Activated naive CD4-positive, alpha-beta T cell treated with anti-CD3 and anti-CD28 coated beads, Interleukin-2, amount 50 U/mL, for 16 hours (primary cell): ENCODE results near the gene PPFIA1.
"Not testable (repeated sequence)": the region's sequence is repeated elsewhere in the genome, so short reads cannot be mapped to it uniquely, and the experiment has no call there.

Experiments
- DNase-seq: peaks from one replicate; pipeline ENCODE4 v3.0.0-alpha.2; 2020

Gene PPFIA1

DNA sequence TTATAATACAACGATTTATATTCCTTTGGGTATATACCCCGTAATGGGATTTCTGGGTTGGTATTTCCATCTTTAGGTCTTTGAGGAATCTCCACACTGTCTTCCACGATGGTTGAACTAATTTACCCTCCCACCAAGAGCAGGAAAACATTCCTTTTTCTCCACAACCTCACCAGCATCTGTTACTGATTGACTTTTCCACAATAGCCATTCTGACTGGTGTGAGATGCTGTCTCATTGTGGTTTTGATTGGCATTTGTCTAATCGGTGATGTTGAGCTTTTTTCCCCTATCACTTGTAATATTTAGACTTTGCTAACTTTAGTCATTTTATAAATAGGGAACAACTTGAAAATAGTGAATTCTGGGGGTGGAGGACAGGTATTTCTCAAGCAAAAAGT is 58.1 kb downstream of the PPFIA1 start:
- DNase-seq = no peak

DNA sequence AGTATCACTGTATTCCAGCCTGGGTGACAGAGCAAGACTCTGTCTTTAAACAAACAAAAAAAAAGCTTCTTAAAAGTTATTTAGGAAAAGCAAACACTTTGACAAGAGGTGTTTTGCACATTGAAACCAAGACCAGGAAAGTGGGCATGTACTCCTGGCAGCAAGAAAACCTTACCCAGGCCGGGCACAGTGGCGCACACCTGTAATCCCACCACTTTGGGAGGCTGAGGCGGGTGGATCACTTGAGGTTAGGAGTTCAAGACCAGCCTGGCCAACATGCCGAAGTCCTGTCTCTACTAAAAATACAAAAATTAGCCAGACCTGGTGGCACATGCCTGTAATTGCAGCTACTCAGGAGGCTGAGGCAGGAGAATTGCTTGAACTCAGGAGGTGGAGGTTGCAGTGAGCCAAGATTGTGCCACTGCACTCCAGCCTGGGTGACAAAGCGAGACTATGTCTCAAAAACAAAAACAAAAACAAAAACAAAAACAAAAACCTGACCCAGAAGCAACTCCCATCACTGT is 60.9 kb downstream of the PPFIA1 start:
- DNase-seq = not testable (repeated sequence)

GRCh38 chr11:70331901-70332300 is 61.4 kb downstream of the PPFIA1 start:
- DNase-seq = no peak

DNA sequence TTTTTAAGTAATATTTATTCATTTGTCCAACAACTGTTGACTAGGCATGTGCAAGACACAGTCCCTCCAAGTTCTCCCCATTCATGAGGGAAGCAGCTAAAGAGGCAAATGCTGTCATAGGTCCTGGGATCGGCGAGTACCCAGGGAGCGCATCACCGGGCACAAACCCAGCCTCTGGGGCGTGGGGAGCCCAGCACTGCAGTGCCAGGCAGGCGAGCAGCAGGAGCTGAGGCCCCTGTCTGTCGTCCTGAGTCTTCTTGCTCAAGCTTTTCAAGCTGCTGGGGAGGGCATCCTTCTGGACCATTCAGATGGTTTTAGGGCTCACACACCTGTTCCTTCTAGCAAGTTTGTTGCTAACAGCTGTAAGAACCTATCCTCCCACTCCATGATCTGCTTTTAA is 62.1 kb downstream of the PPFIA1 start:
- no peak for DNase-seq

DNA sequence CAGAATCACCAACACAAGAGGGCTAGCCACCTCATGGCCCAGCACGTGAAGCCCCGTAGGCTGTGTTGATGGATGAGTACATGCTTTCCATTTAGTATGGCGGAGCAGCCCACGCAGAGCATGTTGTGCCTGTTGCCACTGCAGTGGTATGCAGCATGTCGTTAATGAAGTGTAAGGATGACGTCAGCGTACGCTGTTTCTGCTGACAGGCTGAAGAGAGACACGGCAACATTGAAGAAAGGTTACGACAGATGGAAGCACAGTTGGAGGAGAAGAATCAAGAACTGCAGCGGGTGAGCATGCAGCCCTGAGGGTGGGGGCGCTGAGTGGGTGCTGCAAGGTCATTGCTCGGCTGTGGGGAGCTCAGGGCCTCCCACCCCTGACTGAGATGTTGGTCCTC is 62.8 kb downstream of the PPFIA1 start:
- DNase-seq = no peak

DNA sequence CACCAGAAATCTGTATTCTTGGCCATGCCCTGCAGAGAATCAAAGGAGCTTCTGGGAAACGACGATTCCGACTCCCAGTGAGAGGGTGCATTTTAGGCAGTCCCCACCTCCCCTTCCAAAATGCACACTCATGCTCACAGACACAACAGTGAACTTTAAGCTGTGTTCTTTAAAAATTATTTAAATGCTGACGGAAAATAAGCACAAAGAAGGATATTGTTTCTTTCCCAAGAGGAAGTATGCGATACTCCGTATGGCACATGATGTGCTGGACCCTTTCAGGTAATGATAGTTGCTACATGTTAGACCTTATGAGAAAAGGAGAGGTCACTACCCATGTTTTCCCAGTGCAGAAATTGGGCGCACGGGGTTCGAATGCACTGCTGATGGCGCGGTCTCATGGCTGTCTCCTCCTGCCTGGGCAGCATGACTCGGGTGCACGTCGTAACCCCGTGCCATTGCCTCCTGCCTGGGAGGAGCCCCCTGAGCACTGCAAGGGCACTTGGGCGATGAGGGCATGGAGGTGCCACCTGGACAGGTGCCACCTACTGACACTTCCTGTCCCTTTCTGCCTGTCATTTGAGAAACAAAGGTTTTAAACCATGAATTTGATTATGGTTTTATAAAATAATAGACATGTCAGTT is 64.0 kb downstream of the PPFIA1 start:
- DNase-seq = no peak

DNA sequence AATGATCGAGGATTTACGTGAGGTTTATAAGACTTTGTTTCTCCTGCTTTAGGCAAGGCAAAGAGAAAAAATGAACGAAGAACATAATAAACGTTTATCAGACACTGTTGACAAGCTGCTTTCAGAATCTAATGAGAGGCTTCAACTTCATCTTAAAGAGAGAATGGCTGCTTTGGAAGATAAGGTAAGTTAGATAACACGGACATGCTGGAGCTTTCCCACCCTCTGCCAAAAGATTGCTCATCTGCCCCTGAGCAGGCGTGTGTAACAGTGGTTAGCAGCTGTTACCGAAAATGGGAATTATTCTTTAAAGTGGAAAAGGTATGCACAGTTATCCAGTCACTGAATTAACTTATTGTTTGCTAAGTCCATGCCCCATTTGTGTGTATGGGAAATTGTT is 65.0 kb downstream of the PPFIA1 start:
- DNase-seq = no peak

DNA sequence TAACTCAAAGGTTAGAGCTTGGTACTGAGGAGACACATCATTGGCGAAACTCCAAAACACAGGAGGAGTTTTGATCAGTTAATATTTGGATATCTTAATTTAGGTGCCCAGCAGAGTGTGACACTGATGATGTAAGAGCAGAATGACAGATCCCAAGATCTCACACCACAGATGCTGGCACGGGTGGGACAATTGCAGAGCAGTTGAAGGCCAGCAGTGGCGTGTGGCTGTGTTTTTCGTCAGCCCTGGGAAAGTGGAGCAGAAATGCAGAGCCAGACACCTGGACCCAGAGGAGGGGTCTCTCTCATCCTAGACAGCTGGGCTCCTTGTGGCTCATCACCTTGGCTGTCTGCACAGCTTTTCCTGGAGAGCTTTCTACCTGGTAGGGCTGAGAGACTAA is 68.1 kb downstream of the PPFIA1 start:
- no peak for DNase-seq

DNA sequence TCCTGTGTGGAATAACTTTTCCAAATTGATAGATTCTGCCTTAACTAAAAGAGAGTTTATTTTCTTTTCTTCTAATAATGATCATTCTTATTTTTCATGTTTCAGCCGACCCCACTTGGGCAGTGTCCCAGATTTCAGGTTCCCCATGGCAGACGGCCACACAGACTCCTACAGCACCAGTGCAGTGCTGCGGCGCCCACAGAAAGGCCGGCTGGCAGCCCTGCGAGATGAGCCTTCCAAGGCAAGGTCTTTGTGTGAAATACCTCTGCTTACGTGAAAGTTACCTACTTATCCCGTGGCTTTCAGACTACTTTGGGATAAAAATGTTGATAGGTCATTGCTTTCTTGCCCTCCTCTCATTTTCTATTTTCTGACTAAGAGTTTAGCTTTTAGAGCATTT is 68.6 kb downstream of the PPFIA1 start:
- DNase-seq = no peak

DNA sequence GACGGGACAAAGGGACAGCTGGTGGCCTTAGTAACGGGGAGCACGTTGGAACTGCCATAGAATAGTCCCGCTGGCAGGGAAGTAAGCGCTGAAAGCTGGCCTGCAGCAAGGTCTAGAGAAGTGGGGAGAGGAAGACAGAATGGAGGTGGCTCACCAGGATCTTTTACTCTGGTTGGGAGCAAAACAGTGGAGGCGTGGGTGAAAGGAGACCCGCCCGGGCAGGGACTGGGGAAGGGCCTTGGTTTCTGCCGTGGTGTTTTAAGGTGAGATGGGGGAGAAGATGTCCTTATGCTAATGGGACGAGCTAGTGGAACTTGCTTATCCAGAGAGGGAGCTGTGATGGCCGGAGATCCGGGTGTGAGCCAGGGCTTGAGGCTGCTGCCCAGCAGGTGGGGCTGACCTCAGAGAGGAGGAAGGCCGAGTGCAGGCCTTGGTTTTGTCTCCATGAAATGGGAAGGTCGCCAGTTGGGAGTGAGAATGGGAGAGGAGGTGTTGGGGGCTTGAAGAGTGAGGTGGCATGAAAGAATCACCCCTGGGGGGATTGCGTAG is 71.5 kb downstream of the PPFIA1 start:
- DNase-seq = no peak

DNA sequence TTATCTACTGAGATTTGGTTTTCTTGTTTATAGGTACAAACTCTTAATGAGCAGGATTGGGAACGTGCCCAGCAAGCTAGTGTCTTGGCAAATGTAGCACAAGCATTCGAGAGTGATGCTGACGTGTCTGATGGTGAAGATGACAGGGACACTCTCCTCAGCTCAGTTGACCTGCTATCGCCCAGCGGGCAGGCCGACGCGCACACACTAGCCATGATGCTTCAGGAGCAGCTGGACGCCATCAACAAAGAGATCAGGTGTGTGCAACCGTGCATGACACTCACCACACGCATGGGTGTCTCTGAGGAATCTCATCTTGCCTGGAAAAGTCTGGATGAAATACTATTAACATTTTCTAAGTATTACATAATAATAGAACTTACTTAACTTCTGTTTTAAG is 73.1 kb downstream of the PPFIA1 start:
- DNase-seq = no peak

DNA sequence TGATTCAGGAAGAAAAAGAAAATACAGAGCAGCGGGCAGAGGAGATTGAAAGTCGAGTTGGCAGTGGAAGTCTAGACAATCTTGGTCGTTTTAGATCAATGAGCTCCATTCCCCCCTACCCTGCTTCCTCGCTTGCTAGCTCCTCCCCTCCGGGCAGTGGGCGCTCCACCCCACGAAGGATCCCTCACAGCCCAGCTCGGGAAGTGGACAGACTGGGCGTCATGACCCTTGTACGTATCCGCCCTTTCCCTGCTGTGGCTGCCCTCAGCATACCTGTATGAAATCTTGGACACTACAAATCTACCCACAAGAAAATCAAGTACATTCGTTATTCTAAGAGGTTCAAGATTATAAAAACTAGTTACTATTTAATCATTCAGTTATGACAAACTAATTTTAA is 77.7 kb downstream of the PPFIA1 start:
- DNase-seq = no peak

DNA sequence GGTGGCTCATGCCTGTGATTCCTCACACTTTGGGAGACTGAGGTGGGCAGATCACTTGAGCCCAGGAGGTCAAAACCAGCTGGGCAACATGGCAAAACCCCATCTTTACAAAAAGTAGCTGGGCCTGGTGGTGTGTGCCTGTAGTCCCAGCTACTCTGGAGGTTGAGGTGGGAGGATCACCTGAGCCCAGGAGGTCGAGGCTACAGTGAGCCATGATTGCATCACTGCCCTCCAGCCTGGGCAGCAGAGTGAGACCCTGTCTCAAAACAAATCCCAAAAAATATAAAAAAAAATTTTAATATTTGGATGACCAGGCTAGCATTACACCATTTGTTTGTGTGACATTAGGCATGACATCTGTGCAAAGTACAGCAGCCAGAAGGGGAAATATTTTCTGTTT is 78.1 kb downstream of the PPFIA1 start:
- no peak for DNase-seq

- DNase-seq = no peak
These were observed 81.2 kb downstream of the PPFIA1 start for GRCh38 chr11:70351646-70352045.

DNA sequence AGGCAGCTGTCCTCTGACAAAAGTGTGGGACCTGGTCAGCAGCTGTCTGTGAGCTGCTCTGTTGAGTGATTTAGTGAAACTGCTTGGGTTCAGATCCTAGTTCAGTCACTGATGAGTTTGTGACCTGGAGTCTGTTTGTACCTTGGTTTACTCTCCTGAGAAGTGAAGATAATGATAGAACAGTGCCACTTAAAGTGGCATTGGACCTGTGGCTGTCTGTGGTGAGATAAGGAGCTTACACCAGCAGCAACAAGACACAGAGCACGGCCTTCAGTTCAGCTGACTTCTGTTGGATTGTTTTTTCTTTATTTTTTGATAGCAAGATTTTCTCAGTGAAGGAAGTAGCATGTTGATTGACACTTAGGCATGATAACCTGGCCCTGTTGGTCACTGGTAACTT is 81.6 kb downstream of the PPFIA1 start:
- no peak for DNase-seq

GRCh38 chr11:70352601-70353000 is 82.1 kb downstream of the PPFIA1 start:
- no peak for DNase-seq

- DNase-seq = no peak
These were observed 82.8 kb downstream of the PPFIA1 start for GRCh38 chr11:70353329-70353728.

DNA sequence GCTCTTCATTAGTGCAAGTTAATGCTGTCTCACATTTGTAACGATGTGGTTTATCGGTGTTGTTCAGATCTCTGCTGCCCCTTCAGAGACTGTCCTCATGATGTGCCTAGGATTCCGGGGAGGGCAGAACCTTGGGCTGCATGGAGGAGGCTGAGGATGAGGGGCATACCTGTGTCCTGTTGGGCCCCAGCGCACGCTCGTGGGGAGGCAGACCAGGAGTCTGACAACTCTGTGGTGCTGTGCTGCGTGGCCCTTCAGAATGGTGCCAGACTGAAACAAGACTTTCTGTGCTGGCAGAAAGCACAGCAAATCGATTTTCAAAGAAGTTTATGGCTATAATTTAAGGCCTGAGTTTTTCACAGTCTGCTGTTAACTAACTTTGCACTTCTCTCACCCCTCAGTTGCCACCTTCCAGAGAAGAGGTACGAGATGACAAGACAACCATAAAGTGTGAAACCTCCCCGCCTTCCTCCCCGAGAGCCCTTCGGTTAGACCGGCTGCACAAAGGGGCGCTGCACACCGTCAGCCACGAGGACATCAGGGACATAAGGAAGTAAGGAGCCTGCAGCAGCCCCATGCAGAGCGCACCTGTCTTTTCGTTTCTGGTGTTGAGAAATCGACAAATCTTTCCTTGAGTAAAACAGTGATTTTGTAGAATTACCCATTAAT is 83.5 kb downstream of the PPFIA1 start:
- no peak for DNase-seq

GRCh38 chr11:70354629-70355028 is 84.1 kb downstream of the PPFIA1 start:
- DNase-seq = no peak

- no peak for DNase-seq
These were observed 88.3 kb downstream of the PPFIA1 start for GRCh38 chr11:70358753-70359152.

GRCh38 chr11:70359451-70360205 is 89.1 kb downstream of the PPFIA1 start:
- DNase-seq = no peak

- no peak for DNase-seq
These were observed 89.7 kb downstream of the PPFIA1 start for GRCh38 chr11:70360211-70360610.

DNA sequence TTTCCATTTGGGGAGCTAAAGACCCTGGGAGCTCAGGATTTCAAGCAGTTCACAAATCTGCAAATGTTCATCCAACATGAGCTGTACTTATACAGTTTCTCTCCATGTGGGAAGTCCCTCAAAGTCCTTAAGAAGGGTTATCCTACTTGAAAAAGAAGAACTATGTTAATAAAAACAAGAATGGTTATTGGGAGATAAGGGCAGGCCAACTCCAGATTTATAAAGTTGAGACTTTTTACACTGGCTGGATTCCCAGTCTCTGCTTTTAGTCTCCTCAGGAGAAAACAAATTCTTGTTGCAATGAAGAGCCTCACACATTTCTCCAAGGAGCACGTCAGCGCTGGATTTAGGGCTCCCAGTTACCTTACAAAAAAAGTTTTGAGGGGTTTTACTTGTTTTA is 93.7 kb downstream of the PPFIA1 start:
- no peak for DNase-seq
